ENCODE data around the gene TES.

DNA sequence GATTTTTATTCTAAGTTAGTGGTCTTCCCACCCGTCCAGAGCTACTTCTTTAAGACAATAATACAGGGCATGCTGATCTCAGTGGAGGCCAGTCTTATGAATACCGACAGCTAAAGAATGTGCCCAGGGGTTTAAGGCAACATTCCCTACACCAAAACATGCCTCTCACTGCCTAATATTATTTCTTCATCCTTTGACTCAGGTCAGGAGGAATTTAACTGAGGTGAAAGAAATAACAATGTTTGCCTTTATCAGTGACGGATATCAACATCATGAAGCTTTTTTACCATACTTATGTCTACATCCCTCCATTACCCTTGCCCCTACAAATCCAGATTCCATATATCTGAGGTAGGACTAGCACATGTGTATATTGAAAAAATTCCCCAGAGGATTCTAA, 33.3 kb upstream of the TES start:
- TF ChIP-seq, protein P1, sequence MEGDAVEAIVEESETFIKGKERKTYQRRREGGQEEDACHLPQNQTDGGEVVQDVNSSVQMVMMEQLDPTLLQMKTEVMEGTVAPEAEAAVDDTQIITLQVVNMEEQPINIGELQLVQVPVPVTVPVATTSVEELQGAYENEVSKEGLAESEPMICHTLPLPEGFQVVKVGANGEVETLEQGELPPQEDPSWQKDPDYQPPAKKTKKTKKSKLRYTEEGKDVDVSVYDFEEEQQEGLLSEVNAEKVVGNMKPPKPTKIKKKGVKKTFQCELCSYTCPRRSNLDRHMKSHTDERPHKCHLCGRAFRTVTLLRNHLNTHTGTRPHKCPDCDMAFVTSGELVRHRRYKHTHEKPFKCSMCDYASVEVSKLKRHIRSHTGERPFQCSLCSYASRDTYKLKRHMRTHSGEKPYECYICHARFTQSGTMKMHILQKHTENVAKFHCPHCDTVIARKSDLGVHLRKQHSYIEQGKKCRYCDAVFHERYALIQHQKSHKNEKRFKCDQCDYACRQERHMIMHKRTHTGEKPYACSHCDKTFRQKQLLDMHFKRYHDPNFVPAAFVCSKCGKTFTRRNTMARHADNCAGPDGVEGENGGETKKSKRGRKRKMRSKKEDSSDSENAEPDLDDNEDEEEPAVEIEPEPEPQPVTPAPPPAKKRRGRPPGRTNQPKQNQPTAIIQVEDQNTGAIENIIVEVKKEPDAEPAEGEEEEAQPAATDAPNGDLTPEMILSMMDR (IDR thresholded peaks at IDR 0.05): no peak
- no peak for TF ChIP-seq POLR2A (IDR thresholded peaks at IDR 0.05)

Data from body of pancreas (tissue), 4 donors.